Measurements from ENCODE around the gene KDM4B. TPM values are rescaled to one million over a fixed set of nuclear protein-coding genes. Genes with fewer than 3 reads are reported as not detected.

The KDM4B gene
- total RNA-seq, 1 experiment from 2014 or later, result 35.9 TPM

DNA sequence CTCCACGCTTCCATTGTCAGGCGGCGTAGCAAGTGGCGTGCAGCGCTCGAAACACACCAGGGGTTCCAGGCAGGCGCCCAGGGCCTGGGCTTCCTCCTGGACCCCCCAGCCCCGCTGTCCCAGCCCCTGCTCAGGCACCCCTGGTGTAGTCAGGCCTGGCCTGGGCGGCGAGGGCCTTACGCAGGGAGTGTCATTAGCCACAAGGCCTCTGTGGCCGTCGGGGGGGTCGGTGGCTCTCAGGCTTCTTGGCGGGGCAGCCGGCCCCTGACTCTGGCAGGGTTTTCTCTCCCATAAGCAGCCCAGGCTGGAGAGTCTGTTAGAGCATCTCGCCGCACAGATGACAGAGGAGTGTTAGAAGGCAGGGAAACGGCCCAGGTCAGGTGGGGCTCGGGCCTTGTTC is 116.7 kb downstream of the KDM4B start:
- DNase-seq (ENCODE audit: low read depth, low spot score), result no peak
- Histone ChIP-seq H3K27ac (ENCODE audit: low read depth, low read length) (no peak overlapping the region), H3K79me2 (ENCODE audit: insufficient read depth, low read length) (no peaks in the 10 kb centered on the region), H4K20me1 (ENCODE audit: insufficient read depth) (no peaks in the 10 kb centered on the region), H3K36me3 (ENCODE audit: control insufficient read depth in 1 of 2, insufficient read depth in 2 of 2, low read length in 2 of 2) (peaks cover 0 to 6% of the 10 kb centered on the region in 2 experiments; a peak in 2 of 4 replicates), H3K9me3 (ENCODE audit: control insufficient read depth in 1 of 2, insufficient read depth in 1 of 2, low read depth in 1 of 2, low read length in 2 of 2) (no peaks in the 10 kb centered on the region), H3K4me1 (ENCODE audit: control insufficient read depth in 1 of 2, insufficient read depth in 2 of 2, low read length in 2 of 2) (no peaks in the 10 kb centered on the region), H3K4me2 (ENCODE audit: low read length) (no peak overlapping the region), H3K9me2 (ENCODE audit: insufficient read depth) (no peaks in the 10 kb centered on the region), H2AFZ (ENCODE audit: low read depth, low read length, poor library complexity, severe bottlenecking) (no peak overlapping the region), H3K4me3 (replicated peaks in 1 of 2; ENCODE audit: low read depth in 1 of 2, low read length in 2 of 2) (no peak overlapping the region), H3K27me3 (ENCODE audit: insufficient read depth, low read length) (no peaks in the 10 kb centered on the region), H3K9ac (ENCODE audit: low read length) (no peak overlapping the region)
- CTCF ChIA-PET, result no interaction called here
- RAD21 ChIA-PET (ENCODE audit: low non-redundant PET in 1 of 2, low total read pairs in 2 of 2, uncharacterized antibody in 2 of 2, unreplicated experiment in 2 of 2), result no interaction called here
- TF ChIP-seq, protein P1, sequence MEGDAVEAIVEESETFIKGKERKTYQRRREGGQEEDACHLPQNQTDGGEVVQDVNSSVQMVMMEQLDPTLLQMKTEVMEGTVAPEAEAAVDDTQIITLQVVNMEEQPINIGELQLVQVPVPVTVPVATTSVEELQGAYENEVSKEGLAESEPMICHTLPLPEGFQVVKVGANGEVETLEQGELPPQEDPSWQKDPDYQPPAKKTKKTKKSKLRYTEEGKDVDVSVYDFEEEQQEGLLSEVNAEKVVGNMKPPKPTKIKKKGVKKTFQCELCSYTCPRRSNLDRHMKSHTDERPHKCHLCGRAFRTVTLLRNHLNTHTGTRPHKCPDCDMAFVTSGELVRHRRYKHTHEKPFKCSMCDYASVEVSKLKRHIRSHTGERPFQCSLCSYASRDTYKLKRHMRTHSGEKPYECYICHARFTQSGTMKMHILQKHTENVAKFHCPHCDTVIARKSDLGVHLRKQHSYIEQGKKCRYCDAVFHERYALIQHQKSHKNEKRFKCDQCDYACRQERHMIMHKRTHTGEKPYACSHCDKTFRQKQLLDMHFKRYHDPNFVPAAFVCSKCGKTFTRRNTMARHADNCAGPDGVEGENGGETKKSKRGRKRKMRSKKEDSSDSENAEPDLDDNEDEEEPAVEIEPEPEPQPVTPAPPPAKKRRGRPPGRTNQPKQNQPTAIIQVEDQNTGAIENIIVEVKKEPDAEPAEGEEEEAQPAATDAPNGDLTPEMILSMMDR (IDR thresholded peaks at IDR 0.05 in 2 of 3, conservative IDR thresholded peaks at IDR 0.05 in 1 of 3; ENCODE audit: borderline replicate concordance in 1 of 3, insufficient read depth in 1 of 3, low read depth in 2 of 3, low read length in 2 of 3), result no peak
- TF ChIP-seq YY1 (IDR thresholded peaks at IDR 0.05; ENCODE audit: extremely low read depth, insufficient replicate concordance, low read depth, low read length) (no peak), SRF (IDR thresholded peaks at IDR 0.05; ENCODE audit: low read depth) (no peak), POLR2A (IDR thresholded peaks at IDR 0.05; ENCODE audit: borderline replicate concordance, extremely low read depth, insufficient read depth, insufficient read length) (no peak), TCF7L2 (IDR thresholded peaks at IDR 0.05; ENCODE audit: borderline replicate concordance, extremely low read depth, insufficient read depth, insufficient read length) (no peak), EZH2 (IDR thresholded peaks at IDR 0.05) (no peak), FOSL1 (IDR thresholded peaks at IDR 0.05; ENCODE audit: low read depth) (no peak), EGR1 (IDR thresholded peaks at IDR 0.05; ENCODE audit: low read depth) (no peak), EZH2phosphoT487 (IDR thresholded peaks at IDR 0.05; ENCODE audit: borderline replicate concordance) (no peak), ZFX (IDR thresholded peaks at IDR 0.05) (no peak), POLR2AphosphoS5 (IDR thresholded peaks at IDR 0.05; ENCODE audit: low read depth, low read length) (no peak)
- TF ChIP-seq, protein P2, sequence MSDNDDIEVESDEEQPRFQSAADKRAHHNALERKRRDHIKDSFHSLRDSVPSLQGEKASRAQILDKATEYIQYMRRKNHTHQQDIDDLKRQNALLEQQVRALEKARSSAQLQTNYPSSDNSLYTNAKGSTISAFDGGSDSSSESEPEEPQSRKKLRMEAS (IDR thresholded peaks at IDR 0.05), result no peak
- TF ChIP-seq, protein P3, sequence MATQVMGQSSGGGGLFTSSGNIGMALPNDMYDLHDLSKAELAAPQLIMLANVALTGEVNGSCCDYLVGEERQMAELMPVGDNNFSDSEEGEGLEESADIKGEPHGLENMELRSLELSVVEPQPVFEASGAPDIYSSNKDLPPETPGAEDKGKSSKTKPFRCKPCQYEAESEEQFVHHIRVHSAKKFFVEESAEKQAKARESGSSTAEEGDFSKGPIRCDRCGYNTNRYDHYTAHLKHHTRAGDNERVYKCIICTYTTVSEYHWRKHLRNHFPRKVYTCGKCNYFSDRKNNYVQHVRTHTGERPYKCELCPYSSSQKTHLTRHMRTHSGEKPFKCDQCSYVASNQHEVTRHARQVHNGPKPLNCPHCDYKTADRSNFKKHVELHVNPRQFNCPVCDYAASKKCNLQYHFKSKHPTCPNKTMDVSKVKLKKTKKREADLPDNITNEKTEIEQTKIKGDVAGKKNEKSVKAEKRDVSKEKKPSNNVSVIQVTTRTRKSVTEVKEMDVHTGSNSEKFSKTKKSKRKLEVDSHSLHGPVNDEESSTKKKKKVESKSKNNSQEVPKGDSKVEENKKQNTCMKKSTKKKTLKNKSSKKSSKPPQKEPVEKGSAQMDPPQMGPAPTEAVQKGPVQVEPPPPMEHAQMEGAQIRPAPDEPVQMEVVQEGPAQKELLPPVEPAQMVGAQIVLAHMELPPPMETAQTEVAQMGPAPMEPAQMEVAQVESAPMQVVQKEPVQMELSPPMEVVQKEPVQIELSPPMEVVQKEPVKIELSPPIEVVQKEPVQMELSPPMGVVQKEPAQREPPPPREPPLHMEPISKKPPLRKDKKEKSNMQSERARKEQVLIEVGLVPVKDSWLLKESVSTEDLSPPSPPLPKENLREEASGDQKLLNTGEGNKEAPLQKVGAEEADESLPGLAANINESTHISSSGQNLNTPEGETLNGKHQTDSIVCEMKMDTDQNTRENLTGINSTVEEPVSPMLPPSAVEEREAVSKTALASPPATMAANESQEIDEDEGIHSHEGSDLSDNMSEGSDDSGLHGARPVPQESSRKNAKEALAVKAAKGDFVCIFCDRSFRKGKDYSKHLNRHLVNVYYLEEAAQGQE (IDR thresholded peaks at IDR 0.05; ENCODE audit: low read depth), result no peak
- intact Hi-C loops (cut with micrococcal nuclease), result no loop called here
- ATAC-seq, result no peak
- no TSS peak for BruUV-seq (replicated peaks)
- POLR2A ChIA-PET, result no interaction called here

Data from HCT116 (cell line).